H9 (cell line): ENCODE results near the gene ZFP57. TPM values are rescaled to one million over a fixed set of nuclear protein-coding genes. Genes with fewer than 3 reads are reported as not detected.

Source experiments
- DNase-seq: peaks from one replicate; pipeline ENCODE4 v3.0.0-alpha.2; 2017
- H2AFZ ChIP-seq: one replicate; pipeline ENCODE4 v1.6.1; 2013; ENCODE audit warnings: mild to moderate bottlenecking, low read length, control low read depth, moderate library complexity
- H2AK5ac ChIP-seq: 2 replicates; pipeline ENCODE4 v1.6.1; 2013; ENCODE audit warnings: low read length, control low read depth, mixed read lengths; ENCODE audit not compliant: insufficient read length
- H2BK120ac ChIP-seq: one replicate; pipeline ENCODE4 v1.6.1; 2013; ENCODE audit warnings: low read depth, mild to moderate bottlenecking, low read length, control low read depth, inconsistent platforms; ENCODE audit not compliant: poor library complexity, severe bottlenecking
- H2BK12ac ChIP-seq: 2 replicates; pipeline ENCODE4 v1.6.1; 2013; ENCODE audit warnings: low read length, control low read depth, mixed read lengths, low read depth; ENCODE audit not compliant: insufficient read length
- H2BK15ac ChIP-seq: 2 replicates; pipeline ENCODE4 v1.6.1; 2013; ENCODE audit warnings: low read depth, low read length, control low read depth
- H2BK20ac ChIP-seq: one replicate; pipeline ENCODE4 v1.6.1; 2013; ENCODE audit warnings: low read depth, mild to moderate bottlenecking, low read length, control low read depth, inconsistent platforms; ENCODE audit not compliant: poor library complexity, severe bottlenecking
- H2BK5ac ChIP-seq: 2 replicates; pipeline ENCODE4 v1.6.1; 2013; ENCODE audit warnings: low read length, control low read depth, mixed read lengths; ENCODE audit not compliant: insufficient read length
- H3K14ac ChIP-seq: 2 replicates; pipeline ENCODE4 v1.6.1; 2013; ENCODE audit warnings: low read length, control low read depth; ENCODE audit not compliant: insufficient read depth
- H3K18ac ChIP-seq: 2 replicates; pipeline ENCODE4 v1.6.1; 2013; ENCODE audit warnings: low read depth, mild to moderate bottlenecking, mixed read lengths, low read length, control low read depth; ENCODE audit not compliant: insufficient read length
- H3K23ac ChIP-seq: 2 replicates; pipeline ENCODE4 v1.6.1; 2013; ENCODE audit warnings: low read length, control low read depth, mixed read lengths, low read depth; ENCODE audit not compliant: insufficient read length
- H3K23me2 ChIP-seq: 2 replicates; pipeline ENCODE4 v1.6.1; 2013; ENCODE audit warnings: low read depth, mild to moderate bottlenecking, mixed read lengths, low read length, control low read depth; ENCODE audit not compliant: insufficient read length, poor library complexity, severe bottlenecking
- H3K27ac ChIP-seq: 2 replicates; pipeline ENCODE4 v1.5.1; 2013; ENCODE audit warnings: low read length, control low read depth, mixed read lengths, low read depth; ENCODE audit not compliant: insufficient read length
- H3K27me3 ChIP-seq: 2 replicates; pipeline ENCODE4 v1.6.1; 2013; ENCODE audit warnings: low read length, control low read depth, inconsistent platforms; ENCODE audit not compliant: insufficient read depth
- H3K4ac ChIP-seq: 2 replicates; pipeline ENCODE4 v1.6.1; 2013; ENCODE audit warnings: low read depth, mild to moderate bottlenecking, control low read depth, inconsistent platforms, low read length, moderate library complexity
- H3K4me1 ChIP-seq: 2 replicates; pipeline ENCODE4 v1.6.1; 2013; ENCODE audit warnings: low read length, control low read depth, inconsistent platforms; ENCODE audit not compliant: insufficient read depth
- H3K4me2 ChIP-seq: 2 replicates; pipeline ENCODE4 v1.6.1; 2013; ENCODE audit warnings: low read length, control low read depth, mixed read lengths; ENCODE audit not compliant: insufficient read length, insufficient read depth
- H3K56ac ChIP-seq: 2 replicates; pipeline ENCODE4 v1.6.1; 2013; ENCODE audit warnings: low read depth, mild to moderate bottlenecking, mixed read lengths, low read length, control low read depth; ENCODE audit not compliant: insufficient read length
- H3K79me1 ChIP-seq: 2 replicates; pipeline ENCODE4 v1.6.1; 2013; ENCODE audit warnings: low read depth, mild to moderate bottlenecking, moderate library complexity, low read length, control low read depth, inconsistent platforms; ENCODE audit not compliant: insufficient read depth, poor library complexity, severe bottlenecking
- H3K79me2 ChIP-seq: 2 replicates; pipeline ENCODE4 v1.6.1; 2013; ENCODE audit warnings: low read length, control low read depth, inconsistent platforms; ENCODE audit not compliant: insufficient read depth
- H3K9ac ChIP-seq: 2 replicates; pipeline ENCODE4 v1.6.1; 2013; ENCODE audit warnings: low read length, control low read depth, mixed read lengths; ENCODE audit not compliant: insufficient read length; ENCODE audit errors: extremely low read depth
- H3K9me3 ChIP-seq: one replicate; pipeline ENCODE4 v1.6.1; 2013; ENCODE audit warnings: low read depth, low read length, inconsistent platforms; ENCODE audit not compliant: control insufficient read depth
- H3T11ph ChIP-seq: one replicate; pipeline ENCODE4 v1.6.1; 2013; ENCODE audit warnings: mild to moderate bottlenecking, low read length, control low read depth, inconsistent platforms
- H4K20me1 ChIP-seq: one replicate; pipeline ENCODE4 v1.6.1; 2013; ENCODE audit not compliant: control insufficient read depth, insufficient read length, insufficient read depth
- H4K5ac ChIP-seq: 2 replicates; pipeline ENCODE4 v1.6.1; 2013; ENCODE audit warnings: low read depth, mild to moderate bottlenecking, mixed read lengths, low read length, control low read depth; ENCODE audit not compliant: insufficient read length
- H4K8ac ChIP-seq: replicated peaks from 2 replicates; pipeline ENCODE4 v1.6.1; 2013; ENCODE audit warnings: low read length, control low read depth, mixed read lengths, low read depth; ENCODE audit not compliant: insufficient read length
- H4K91ac ChIP-seq: 2 replicates; pipeline ENCODE4 v1.6.1; 2013; ENCODE audit warnings: low read depth, mild to moderate bottlenecking, moderate library complexity, mixed read lengths, low read length, control low read depth; ENCODE audit not compliant: insufficient read length
- H3K27ac Mint-ChIP-seq, 3 experiments: 2 replicates in 2 of 3; 3 replicates in 1 of 3; pipeline ENCODE4 v1.8.0; 2020 to 2021; ENCODE audit warnings: mixed read lengths in 3 of 3, mild to moderate bottlenecking in 1 of 3, moderate library complexity in 1 of 3
- H3K27me3 Mint-ChIP-seq: 2 replicates; pipeline ENCODE4 v1.8.0; 2021; ENCODE audit warnings: low read depth, mild to moderate bottlenecking, moderate library complexity, mixed read lengths
- H3K36me3 Mint-ChIP-seq, 3 experiments: 2 replicates in 2 of 3; 3 replicates in 1 of 3; pipeline ENCODE4 v1.8.0; 2020 to 2021; ENCODE audit warnings: low read depth in 3 of 3, mixed read lengths in 3 of 3; ENCODE audit not compliant: insufficient read depth in 1 of 3
- H3K4me1 Mint-ChIP-seq, 2 experiments: 2 replicates each; pipeline ENCODE4 v1.8.0; 2020; ENCODE audit warnings: mixed read lengths in 2 of 2
- H3K4me3 Mint-ChIP-seq, 2 experiments: 2 replicates in 1 of 2; 3 replicates in 1 of 2; pipeline ENCODE4 v1.8.0; 2020 to 2021; ENCODE audit warnings: mild to moderate bottlenecking in 2 of 2, mixed read lengths in 2 of 2, moderate library complexity in 1 of 2
- H3K9me3 Mint-ChIP-seq, 2 experiments: 2 replicates in 1 of 2; 3 replicates in 1 of 2; pipeline ENCODE4 v1.8.0; 2020; ENCODE audit warnings: mild to moderate bottlenecking in 2 of 2, mixed read lengths in 2 of 2, moderate library complexity in 1 of 2
- CTCF ChIP-seq: fragments of 200-600 bp; sonication (generic); conservative IDR thresholded peaks from 3 replicates; pipeline ENCODE4 v1.8.0; 2021; ENCODE audit warnings: antibody characterized with exemption, mild to moderate bottlenecking
- WGBS: extraction: QIAGEN DNeasy Blood & Tissue Kit; methylation state at CpG from one replicate; pipeline ENCODE4 v1.1.7; 2013; ENCODE audit warnings: missing lambda C conversion rate, low lambda C conversion rate, mixed read lengths; ENCODE audit not compliant: insufficient read length; ENCODE audit errors: extremely low coverage; 5-methylcytosine and 5-hydroxymethylcytosine counted together
- total RNA-seq: library from RNA; stranded (reverse); gene quantifications from 2 replicates; pipeline ENCODE4 v1.2.1, GENCODE V29; 2021

The ZFP57 gene
- total RNA-seq, 1 experiment from 2014 or later: 1.7 TPM

GRCh38 chr6:29730575-29731126 lies 49.7 kb upstream of the ZFP57 start:
- Histone ChIP-seq H2BK12ac (no peak overlapping the region), H3K56ac (no peak overlapping the region), H3K14ac (no peak overlapping the region), H3K23me2 (no peaks in the 10 kb centered on the region), H4K20me1 (no peaks in the 10 kb centered on the region), H3K4me1 (no peaks in the 10 kb centered on the region), H3K27ac (no peak overlapping the region), H4K5ac (no peak overlapping the region), H2AFZ (no peak overlapping the region), H3K9me3 (no peaks in the 10 kb centered on the region), H2BK20ac (no peak overlapping the region), H4K8ac (no peak overlapping the region), H3K4me2 (no peak overlapping the region), H2BK5ac (no peak overlapping the region), H3K18ac (no peak overlapping the region), H3K79me1 (no peaks in the 10 kb centered on the region), H3T11ph (no peak overlapping the region), H4K91ac (no peak overlapping the region), H3K27me3 (no peaks in the 10 kb centered on the region), H3K23ac (no peak overlapping the region), H3K4ac (no peak overlapping the region), H2BK120ac (no peak overlapping the region), H3K79me2 (no peaks in the 10 kb centered on the region), H2AK5ac (no peak overlapping the region), H3K9ac (no peak overlapping the region), H2BK15ac (no peak overlapping the region)
- Mint-ChIP-seq H3K4me3 (no peak overlapping the region), H3K36me3 (peaks cover 0 to 2% (median 0%) of the 10 kb centered on the region in 3 experiments; a peak in 3 of 7 replicates), H3K9me3 (no peaks in the 10 kb centered on the region), H3K4me1 (peaks cover 2 to 5% of the 10 kb centered on the region in 2 experiments; a peak in 2 of 4 replicates), H3K27ac (no peak overlapping the region), H3K27me3 (peaks cover 21% of the 10 kb centered on the region)
- WGBS: no CpG with 5 or more reads among the region's 7 CpGs
- DNase-seq: no peak
- no peak for TF ChIP-seq CTCF
